GM23338 (cell line): ENCODE data around the gene MAPK8IP2. TPM values are rescaled to one million over a fixed set of nuclear protein-coding genes. Genes with fewer than 3 reads are reported as not detected.

Source experiments
- ATAC-seq: fragments of 200-7000 bp; cut with Tn5 transposase; 3 replicates; pipeline ENCODE4 v1.9.1; 2020
- DNase-seq: peaks from one replicate; pipeline ENCODE4 v3.0.0-alpha.2; 2015; ENCODE audit warnings: low spot score
- H2AFZ ChIP-seq: fragments of 200-600 bp; sonication (generic); 2 replicates; pipeline ENCODE4 v1.8.0; 2016; ENCODE audit warnings: antibody characterized with exemption, mild to moderate bottlenecking, moderate library complexity
- H3F3A ChIP-seq: fragments of 200-600 bp; sonication (generic); replicated peaks from 2 replicates; pipeline ENCODE4 v1.8.0; 2017; ENCODE audit warnings: antibody characterized with exemption, mixed run types, low read depth
- H3K27ac ChIP-seq: fragments of 200-600 bp; sonication (generic); 2 replicates; pipeline ENCODE4 v1.6.1; 2016; ENCODE audit warnings: low read depth
- H3K27me3 ChIP-seq: fragments of 200-600 bp; sonication (generic); 2 replicates; pipeline ENCODE4 v1.8.0; 2016; ENCODE audit warnings: mild to moderate bottlenecking, mixed run types, moderate library complexity; ENCODE audit not compliant: insufficient read depth
- H3K36me3 ChIP-seq: fragments of 200-600 bp; sonication (generic); 2 replicates; pipeline ENCODE4 v1.8.0; 2016; ENCODE audit warnings: mild to moderate bottlenecking; ENCODE audit not compliant: insufficient read depth
- H3K4me1 ChIP-seq: fragments of 200-600 bp; sonication (generic); 2 replicates; pipeline ENCODE4 v1.8.0; 2016; ENCODE audit warnings: mild to moderate bottlenecking, moderate library complexity; ENCODE audit not compliant: insufficient read depth
- H3K4me2 ChIP-seq: fragments of 200-600 bp; sonication (generic); 2 replicates; pipeline ENCODE4 v1.7.1; 2017; ENCODE audit warnings: mixed run types
- H3K4me3 ChIP-seq: fragments of 200-600 bp; sonication (generic); 2 replicates; pipeline ENCODE4 v1.6.1; 2016; ENCODE audit warnings: mixed run types
- H3K79me2 ChIP-seq: fragments of 200-600 bp; sonication (generic); replicated peaks from 2 replicates; pipeline ENCODE4 v1.8.0; 2017; ENCODE audit warnings: mild to moderate bottlenecking; ENCODE audit not compliant: insufficient read depth
- H3K9me2 ChIP-seq: fragments of 200-600 bp; sonication (generic); 2 replicates; pipeline ENCODE4 v1.8.0; 2017; ENCODE audit not compliant: insufficient read depth
- H4K20me1 ChIP-seq: fragments of 200-600 bp; sonication (generic); replicated peaks from 2 replicates; pipeline ENCODE4 v1.8.0; 2017; ENCODE audit warnings: mild to moderate bottlenecking; ENCODE audit not compliant: insufficient read depth
- H3K27ac Mint-ChIP-seq: 2 replicates; pipeline ENCODE4 v1.8.0; 2020; ENCODE audit warnings: inconsistent platforms, mild to moderate bottlenecking, moderate library complexity, mixed read lengths
- H3K27me3 Mint-ChIP-seq: 3 replicates; pipeline ENCODE4 v1.8.0; 2022; ENCODE audit warnings: low read depth, mild to moderate bottlenecking, moderate library complexity, mixed read lengths, inconsistent platforms; ENCODE audit not compliant: insufficient read depth, poor library complexity
- H3K36me3 Mint-ChIP-seq: 3 replicates; pipeline ENCODE4 v1.8.0; 2021; ENCODE audit warnings: low read depth, mild to moderate bottlenecking, inconsistent platforms, moderate library complexity, mixed read lengths
- H3K4me1 Mint-ChIP-seq: 3 replicates; pipeline ENCODE4 v1.8.0; 2020; ENCODE audit warnings: mild to moderate bottlenecking, inconsistent platforms, mixed read lengths
- H3K4me3 Mint-ChIP-seq: 3 replicates; pipeline ENCODE4 v1.8.0; 2021; ENCODE audit warnings: moderate library complexity, mild to moderate bottlenecking, inconsistent platforms, mixed read lengths
- H3K9me3 Mint-ChIP-seq: 3 replicates; pipeline ENCODE4 v1.8.0; 2020; ENCODE audit warnings: moderate library complexity, mild to moderate bottlenecking, inconsistent platforms, mixed read lengths
- CREB1 ChIP-seq: fragments of 250-450 bp; sonication (Bioruptor Pico); IDR thresholded peaks from 2 replicates; pipeline ENCODE4 v1.5.0; 2020; ENCODE audit warnings: low read depth, mild to moderate bottlenecking, moderate library complexity
- CTCF ChIP-seq, 2 experiments: fragments of 200-600 bp in 1 of 2; sonication (generic) in 1 of 2; conservative IDR thresholded peaks; 2 replicates each; pipeline versions ENCODE4 v1.5.1 to v1.6.1; 2016 to 2017; ENCODE audit warnings: antibody characterized with exemption in 2 of 2, low read depth in 2 of 2, mild to moderate bottlenecking in 2 of 2, moderate library complexity in 1 of 2
- ETS1 ChIP-seq: IDR thresholded peaks from 2 replicates; pipeline ENCODE4 v1.6.1; 2016; ENCODE audit warnings: antibody characterized with exemption
- EZH2 ChIP-seq: fragments of 200-600 bp; sonication (generic); IDR thresholded peaks from one replicate; pipeline ENCODE4 v1.8.0; 2017; ENCODE audit warnings: antibody characterized with exemption, mild to moderate bottlenecking, low read depth; ENCODE audit not compliant: unreplicated experiment
- EZH2phosphoT487 ChIP-seq: fragments of 200-600 bp; sonication (generic); IDR thresholded peaks from one replicate; pipeline ENCODE4 v1.8.1; 2018; ENCODE audit warnings: antibody characterized with exemption; ENCODE audit not compliant: unreplicated experiment
- JUNB ChIP-seq: IDR thresholded peaks from one replicate; pipeline ENCODE4 v1.6.1; 2016; ENCODE audit warnings: antibody characterized with exemption; ENCODE audit not compliant: unreplicated experiment
- NANOG ChIP-seq: IDR thresholded peaks from 2 replicates; pipeline ENCODE4 v1.6.1; 2016; ENCODE audit warnings: antibody characterized with exemption, borderline replicate concordance
- POLR2AphosphoS5 ChIP-seq: IDR thresholded peaks from 2 replicates; pipeline ENCODE4 v1.6.1; 2016; ENCODE audit warnings: antibody characterized with exemption, low read depth
- REST ChIP-seq: IDR thresholded peaks from one replicate; pipeline ENCODE4 v1.6.1; 2018; ENCODE audit warnings: antibody characterized with exemption; ENCODE audit not compliant: unreplicated experiment
- STAT1 ChIP-seq: IDR thresholded peaks from one replicate; pipeline ENCODE4 v1.6.1; 2016; ENCODE audit warnings: antibody characterized with exemption; ENCODE audit not compliant: unreplicated experiment
- ZNF114 ChIP-seq: fragments of 250-450 bp; sonication (Bioruptor Pico); IDR thresholded peaks from 2 replicates; pipeline ENCODE4 v1.5.0; 2020; ENCODE audit warnings: mild to moderate bottlenecking, moderate library complexity
- ZNF331 ChIP-seq: fragments of 250-450 bp; sonication (Bioruptor Pico); IDR thresholded peaks from 2 replicates; pipeline ENCODE4 v1.5.0; 2020; ENCODE audit warnings: low read depth, mild to moderate bottlenecking, moderate library complexity
- polyA plus RNA-seq: library from polyadenylated mRNA; unstranded; fragments of >200 nt; fragmentation: Nextera tagmentation; extraction: Ambion mirVana; gene quantifications from 2 replicates; pipeline ENCODE4 v1.2.1, GENCODE V29; 2016
- total RNA-seq: library from RNA; depleted of rRNA; stranded (reverse); fragments of >200 nt; shearing (Covaris generic); gene quantifications from 2 replicates; pipeline ENCODE4 v1.2.3, GENCODE V29; 2014

The MAPK8IP2 gene
- total and polyA plus RNA-seq, 2 experiments from 2014 or later: 0.15 to 3.5 TPM

- no peak overlapping the region for H3K27ac ChIP-seq
- no peak overlapping the region for H3K4me2 ChIP-seq
- H3F3A ChIP-seq: peaks cover 6% of the 10 kb centered on the region; the same call in 1 of the 2 replicates
- H2AFZ ChIP-seq: no peak overlapping the region
- Mint-ChIP-seq H3K4me3 (no peak overlapping the region), H3K4me1 (peaks cover 6% of the 10 kb centered on the region), H3K9me3 (no peaks in the 10 kb centered on the region), H3K27ac (no peak overlapping the region), H3K27me3 (peaks cover 7% of the 10 kb centered on the region), H3K36me3 (no peaks in the 10 kb centered on the region)
- H3K4me1 ChIP-seq: no peaks in the 10 kb centered on the region
- no peaks in the 10 kb centered on the region for H3K9me2 ChIP-seq
- ATAC-seq (no peak), DNase-seq (no peak)
- no peak for TF ChIP-seq CREB1 (CRISPR knock-in tag)
- no peak for TF ChIP-seq EZH2phosphoT487
- no peak for TF ChIP-seq POLR2AphosphoS5
- TF ChIP-seq ZNF331 (CRISPR knock-in tag): no peak
- TF ChIP-seq JUNB: no peak
- no peak for TF ChIP-seq EZH2
- no peak overlapping the region for H3K4me3 ChIP-seq
- no peaks in the 10 kb centered on the region; the same call in 1 of the 2 replicates for H4K20me1 ChIP-seq
- H3K36me3 ChIP-seq: no peaks in the 10 kb centered on the region
- H3K79me2 ChIP-seq: no peaks in the 10 kb centered on the region
- peaks cover 12% of the 10 kb centered on the region for H3K27me3 ChIP-seq
These were observed 32.5 kb downstream of the MAPK8IP2 start for GRCh38 chr22:50633086-50633485.

- Histone ChIP-seq H3K27ac (no peak overlapping the region), H2AFZ (no peak overlapping the region), H3K4me3 (no peak overlapping the region), H3K79me2 (no peaks in the 10 kb centered on the region), H3K27me3 (peaks cover 7% of the 10 kb centered on the region), H3K36me3 (no peaks in the 10 kb centered on the region), H3K4me1 (no peaks in the 10 kb centered on the region), H3F3A (peaks cover 3% of the 10 kb centered on the region; the same call in 1 of the 2 replicates), H3K4me2 (no peak overlapping the region), H3K9me2 (no peaks in the 10 kb centered on the region), H4K20me1 (no peaks in the 10 kb centered on the region; the same call in 1 of the 2 replicates)
- Mint-ChIP-seq H3K27ac (no peak overlapping the region), H3K27me3 (peaks cover under 1% of the 10 kb centered on the region), H3K4me1 (peaks cover 1% of the 10 kb centered on the region), H3K9me3 (no peaks in the 10 kb centered on the region), H3K36me3 (no peaks in the 10 kb centered on the region), H3K4me3 (no peak overlapping the region)
- no peak for ATAC-seq
- no peak for DNase-seq
- TF ChIP-seq CTCF (conservative IDR thresholded peaks at IDR 0.05; ENCODE audit: low read depth in 2 of 2) (no peak), ZNF114 (CRISPR knock-in tag) (no peak), CREB1 (CRISPR knock-in tag) (no peak), POLR2AphosphoS5 (no peak), REST (no peak), ETS1 (no peak), STAT1 (no peak), NANOG (no peak)
These were observed 33.2 kb downstream of the MAPK8IP2 start for GRCh38 chr22:50633771-50634170.
